HG03354 (cell line): Measurements from ENCODE around the gene TCTN2.

Source experiments
- ATAC-seq: cut with Tn5 transposase; IDR thresholded peaks from one replicate; pipeline ENCODE4 v1.9.1; 2021; ENCODE audit warnings: mild to moderate bottlenecking; ENCODE audit not compliant: unreplicated experiment, poor library complexity, severe bottlenecking

Gene TCTN2

GRCh38 chr12:123731596-123731995 lies 60.7 kb downstream of the TCTN2 start:
- no peak for ATAC-seq

- no peak for ATAC-seq
These were observed 61.3 kb downstream of the TCTN2 start for GRCh38 chr12:123732251-123732650.

GRCh38 chr12:123733229-123733628 lies 62.3 kb downstream of the TCTN2 start:
- no peak for ATAC-seq

GRCh38 chr12:123734268-123734667 lies 63.4 kb downstream of the TCTN2 start:
- ATAC-seq, result no peak

GRCh38 chr12:123741937-123742572 lies 71.1 kb downstream of the TCTN2 start:
- ATAC-seq, result no peak

GRCh38 chr12:123743002-123743401 lies 72.1 kb downstream of the TCTN2 start:
- no peak for ATAC-seq

GRCh38 chr12:123744836-123745235 lies 73.9 kb downstream of the TCTN2 start:
- no peak for ATAC-seq

GRCh38 chr12:123747309-123747708 lies 76.4 kb downstream of the TCTN2 start:
- ATAC-seq, result no peak

GRCh38 chr12:123748161-123748560 lies 77.2 kb downstream of the TCTN2 start:
- ATAC-seq, result no peak

- ATAC-seq, result no peak
These were observed 77.7 kb downstream of the TCTN2 start for GRCh38 chr12:123748661-123749060.

- ATAC-seq, result no peak
These were observed 78.4 kb downstream of the TCTN2 start for GRCh38 chr12:123749355-123749754.

- no peak for ATAC-seq
These were observed 79.3 kb downstream of the TCTN2 start for GRCh38 chr12:123750159-123750656.

GRCh38 chr12:123752046-123752445 lies 81.1 kb downstream of the TCTN2 start:
- ATAC-seq, result no peak

GRCh38 chr12:123754041-123754772 lies 83.3 kb downstream of the TCTN2 start:
- no peak for ATAC-seq

GRCh38 chr12:123757561-123757960 lies 86.6 kb downstream of the TCTN2 start:
- ATAC-seq, result no peak
